GM21786 (cell line): ENCODE results near the gene IL17RE.
A peak's percentile ranks its signal among the peaks of the same experiment; 100 is the strongest.
"Not testable (repeated sequence)": the region's sequence is repeated elsewhere in the genome, so short reads cannot be mapped to it uniquely, and the experiment has no call there.

Experiments
- ATAC-seq: cut with Tn5 transposase; IDR thresholded peaks from one replicate; pipeline ENCODE4 v1.9.1; 2021; ENCODE audit not compliant: unreplicated experiment

IL17RE gene

GRCh38 chr3:9879830-9880549 lies 22.7 kb upstream of the IL17RE start, which contains the start of gene CIDEC:
TSS of gene CIDEC (minus strand) at chr3:9880253. CDS start at chr3:9878486, 1,767 bp downstream.
- no peak for ATAC-seq

GRCh38 chr3:9881441-9881840 lies 21.2 kb upstream of the IL17RE start:
- ATAC-seq, result no peak

- ATAC-seq, result no peak
Measured at GRCh38 chr3:9883706-9884554, 18.7 kb upstream of the IL17RE start.

GRCh38 chr3:9884555-9885165 lies 18.0 kb upstream of the IL17RE start:
- ATAC-seq, result no peak

- no peak for ATAC-seq
Measured at GRCh38 chr3:9886328-9886727, 16.3 kb upstream of the IL17RE start.

GRCh38 chr3:9887480-9887879 lies 15.2 kb upstream of the IL17RE start:
- ATAC-seq, result no peak

- no peak for ATAC-seq
Measured at GRCh38 chr3:9888540-9888939, 14.1 kb upstream of the IL17RE start.

GRCh38 chr3:9889405-9889804 lies 13.2 kb upstream of the IL17RE start:
- no peak for ATAC-seq

- ATAC-seq, result peak; percentile 73
Measured at GRCh38 chr3:9890249-9891071, 12.2 kb upstream of the IL17RE start, which contains the start of gene JAGN1. TSS of gene JAGN1 (plus strand) at chr3:9890610. CDS start at chr3:9890723, 113 bp downstream.

GRCh38 chr3:9891072-9891622 lies 11.5 kb upstream of the IL17RE start:
- ATAC-seq, result no peak

- no peak for ATAC-seq
Measured at GRCh38 chr3:9893739-9894138, 8.9 kb upstream of the IL17RE start.

GRCh38 chr3:9895715-9896114 lies 6.9 kb upstream of the IL17RE start:
- not testable (repeated sequence) for ATAC-seq

GRCh38 chr3:9896755-9897407 lies 5.8 kb upstream of the IL17RE start:
- not testable (repeated sequence) for ATAC-seq

- peak; percentile 68 for ATAC-seq
Measured at GRCh38 chr3:9897408-9898372, 5.0 kb upstream of the IL17RE start.

- no peak for ATAC-seq
Measured at GRCh38 chr3:9898467-9899241, 4.0 kb upstream of the IL17RE start.

GRCh38 chr3:9899289-9899791 lies 3.3 kb upstream of the IL17RE start:
- no peak for ATAC-seq

GRCh38 chr3:9900965-9901415 lies 1.7 kb upstream of the IL17RE start:
- ATAC-seq, result not testable (repeated sequence)

- ATAC-seq, result no peak
Measured at GRCh38 chr3:9901967-9902366, 681 bp upstream of the IL17RE start.
